Measurements from ENCODE around the gene PRLHR. TPM values are rescaled to one million over a fixed set of nuclear protein-coding genes. Genes with fewer than 3 reads are reported as not detected.

The PRLHR gene
- total RNA-seq, 2 experiments from 2014 or later: not detected

- no peaks in the 10 kb centered on the region for H3K9me3 Mint-ChIP-seq
- H3K4me1 Mint-ChIP-seq (ENCODE audit: low read depth): peaks cover 2% of the 10 kb centered on the region
- H3K36me3 Mint-ChIP-seq: no peaks in the 10 kb centered on the region
- H3K27ac Mint-ChIP-seq: no peak overlapping the region
- DNase-seq: peak; percentile 45
- H3K27me3 Mint-ChIP-seq: no peaks in the 10 kb centered on the region
- intact Hi-C loops (cut with micrococcal nuclease): loop anchor here (1.0 to 10.0 kb wide), 4 partner anchors 153 to 456 kb away; partner anchors contain the start of gene NANOS1
- ChIA-PET CTCF (interaction anchor here (0.5 to 8.2 kb wide), 30 partner anchors 9 to 282 kb away, joined by 3 to 103 read pairs (median 4); partner anchors contain the start of gene CACUL1), POLR2A (no interaction called here)
- no peak overlapping the region for H3K4me3 Mint-ChIP-seq
These were observed 27.1 kb downstream of the PRLHR start for GRCh38 chr10:118568327-118568848.

DNA sequence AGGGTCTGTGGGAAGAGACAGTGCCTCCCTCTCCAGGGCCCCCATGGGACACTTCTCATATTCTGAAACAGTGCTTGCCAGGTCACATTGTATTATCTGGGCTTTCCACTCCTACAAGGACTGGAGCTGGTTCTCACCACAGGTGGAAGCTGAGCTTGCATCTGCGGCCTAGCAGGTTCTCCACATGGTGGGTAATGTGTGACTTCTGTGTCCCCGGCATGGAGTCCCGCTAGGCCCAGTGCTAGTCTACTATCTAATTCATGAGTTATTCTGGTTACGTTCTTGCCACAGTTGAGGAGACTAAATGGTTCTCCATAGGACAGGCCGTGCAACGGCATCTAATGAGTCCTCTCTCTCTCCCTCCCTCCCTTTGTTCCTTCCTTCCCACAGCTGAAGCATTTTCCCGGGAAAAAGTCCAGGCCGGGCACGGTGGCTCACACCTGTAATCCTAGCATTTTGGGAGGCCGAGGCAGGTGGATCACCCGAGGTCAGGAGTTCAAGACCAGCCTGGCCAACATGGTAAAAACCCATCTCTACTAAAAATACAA, 27.7 kb downstream of the PRLHR start:
- H3K36me3 Mint-ChIP-seq: no peaks in the 10 kb centered on the region
- no peak for DNase-seq
- H3K27me3 Mint-ChIP-seq: peaks cover 2% of the 10 kb centered on the region
- POLR2A ChIA-PET: no interaction called here
- no peak overlapping the region for H3K27ac Mint-ChIP-seq
- peaks cover 2% of the 10 kb centered on the region for H3K4me1 Mint-ChIP-seq (ENCODE audit: low read depth)
- intact Hi-C loops (cut with micrococcal nuclease): loop anchor here (1.0 to 10.0 kb wide), 4 partner anchors 154 to 457 kb away; partner anchors contain the start of gene NANOS1
- CTCF ChIA-PET: interaction anchor here (0.9 to 8.2 kb wide), 16 partner anchors 10 to 283 kb away, joined by 3 to 103 read pairs (median 6); no protein-coding TSS in a partner anchor
- no peak overlapping the region for H3K4me3 Mint-ChIP-seq
- H3K9me3 Mint-ChIP-seq: no peaks in the 10 kb centered on the region

- Mint-ChIP-seq H3K27me3 (peaks cover 2% of the 10 kb centered on the region), H3K9me3 (peaks cover 2% of the 10 kb centered on the region), H3K36me3 (no peaks in the 10 kb centered on the region), H3K27ac (no peak overlapping the region), H3K4me3 (no peak overlapping the region), H3K4me1 (ENCODE audit: low read depth) (peaks cover 2% of the 10 kb centered on the region)
- ChIA-PET POLR2A (no interaction called here), CTCF (interaction anchor here (1.3 to 8.2 kb wide), 4 partner anchors 9 to 284 kb away, joined by 3 to 103 read pairs (median 8); no protein-coding TSS in a partner anchor)
- no peak for DNase-seq
- intact Hi-C loops (cut with micrococcal nuclease): loop anchor here (10.0 kb wide), 1 partner anchor 458 kb away; the partner anchor contains the start of gene NANOS1
These were observed 28.5 kb downstream of the PRLHR start for GRCh38 chr10:118566911-118567310.

- ChIA-PET CTCF (interaction anchor here (1.5 to 8.2 kb wide), 2 partner anchors 155 to 284 kb away, joined by 3 to 103 read pairs; no protein-coding TSS in a partner anchor), POLR2A (no interaction called here)
- Mint-ChIP-seq H3K9me3 (peaks cover 7% of the 10 kb centered on the region), H3K27me3 (peaks cover 2% of the 10 kb centered on the region), H3K27ac (no peak overlapping the region), H3K4me1 (ENCODE audit: low read depth) (peaks cover 2% of the 10 kb centered on the region), H3K4me3 (no peak overlapping the region), H3K36me3 (no peaks in the 10 kb centered on the region)
- intact Hi-C loops (cut with micrococcal nuclease): loop anchor here (10.0 kb wide), 1 partner anchor 459 kb away; the partner anchor contains the start of gene NANOS1
- DNase-seq: no peak
These were observed 30.0 kb downstream of the PRLHR start for GRCh38 chr10:118565301-118566075.

GRCh38 chr10:118564652-118565051, 30.8 kb downstream of the PRLHR start:
- Mint-ChIP-seq H3K36me3 (no peaks in the 10 kb centered on the region), H3K9me3 (peaks cover 9% of the 10 kb centered on the region), H3K4me3 (no peak overlapping the region), H3K27ac (no peak overlapping the region), H3K4me1 (ENCODE audit: low read depth) (peaks cover 2% of the 10 kb centered on the region), H3K27me3 (peaks cover 2% of the 10 kb centered on the region)
- intact Hi-C loops (cut with micrococcal nuclease): loop anchor here (10.0 kb wide), 1 partner anchor 460 kb away; the partner anchor contains the start of gene NANOS1
- ChIA-PET CTCF (interaction anchor here (1.5 to 8.2 kb wide), 2 partner anchors 156 to 285 kb away, joined by 3 to 103 read pairs; no protein-coding TSS in a partner anchor), POLR2A (no interaction called here)
- no peak for DNase-seq

GRCh38 chr10:118564114-118564513, 31.3 kb downstream of the PRLHR start:
- POLR2A ChIA-PET: no interaction called here
- Mint-ChIP-seq H3K36me3 (no peaks in the 10 kb centered on the region), H3K27me3 (peaks cover 2% of the 10 kb centered on the region), H3K9me3 (peaks cover 9% of the 10 kb centered on the region), H3K4me1 (ENCODE audit: low read depth) (peaks cover 2% of the 10 kb centered on the region), H3K4me3 (no peak overlapping the region), H3K27ac (no peak overlapping the region)
- DNase-seq: no peak
- CTCF ChIA-PET: interaction anchor here (1.5 to 8.2 kb wide), 2 partner anchors 156 to 286 kb away, joined by 3 to 103 read pairs; no protein-coding TSS in a partner anchor
- intact Hi-C loops (cut with micrococcal nuclease): loop anchor here (10.0 kb wide), 1 partner anchor 461 kb away; the partner anchor contains the start of gene NANOS1

DNA sequence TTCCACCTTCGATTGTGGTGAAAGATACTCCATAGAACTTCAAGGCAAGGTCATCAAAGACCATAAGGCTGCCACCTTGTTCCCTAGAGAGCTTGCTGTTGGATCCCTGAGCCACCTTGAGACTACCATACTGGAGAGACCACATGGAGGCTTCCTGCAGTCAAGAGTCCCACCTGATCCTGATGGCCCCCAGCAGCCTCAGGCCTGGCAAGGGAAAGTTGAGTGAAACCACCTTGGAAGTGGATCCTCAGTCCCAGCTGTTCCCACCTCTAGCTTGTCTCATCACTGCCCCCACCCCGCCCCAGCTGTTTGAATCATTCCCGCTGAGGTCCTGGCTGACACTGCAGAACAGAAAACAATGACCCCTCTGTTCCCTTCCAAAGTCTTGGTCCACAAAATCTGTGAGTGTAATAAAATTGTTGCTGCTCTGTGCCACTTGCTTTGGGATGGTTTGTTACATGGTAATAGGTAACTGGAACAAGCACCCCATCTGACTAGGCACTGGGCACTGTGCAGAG, 32.0 kb downstream of the PRLHR start:
- ChIA-PET POLR2A (no interaction called here), CTCF (interaction anchor here (0.6 to 8.2 kb wide), 2 partner anchors 34 to 157 kb away, joined by 3 to 103 read pairs; no protein-coding TSS in a partner anchor)
- Mint-ChIP-seq H3K4me3 (no peak overlapping the region), H3K9me3 (peaks cover 9% of the 10 kb centered on the region), H3K4me1 (ENCODE audit: low read depth) (peaks cover 2% of the 10 kb centered on the region), H3K27me3 (peaks cover 2% of the 10 kb centered on the region), H3K36me3 (no peaks in the 10 kb centered on the region), H3K27ac (no peak overlapping the region)
- intact Hi-C loops (cut with micrococcal nuclease): loop anchor here (10.0 kb wide), 1 partner anchor 461 kb away; the partner anchor contains the start of gene NANOS1
- no peak for DNase-seq

GRCh38 chr10:118562851-118563250, 32.6 kb downstream of the PRLHR start:
- intact Hi-C loops (cut with micrococcal nuclease): loop anchor here (10.0 kb wide), 1 partner anchor 462 kb away; the partner anchor contains the start of gene NANOS1
- Mint-ChIP-seq H3K9me3 (peaks cover 9% of the 10 kb centered on the region), H3K4me3 (no peak overlapping the region), H3K4me1 (ENCODE audit: low read depth) (peaks cover under 1% of the 10 kb centered on the region), H3K36me3 (no peaks in the 10 kb centered on the region), H3K27ac (no peak overlapping the region), H3K27me3 (peaks cover 4% of the 10 kb centered on the region)
- no peak for DNase-seq
- ChIA-PET CTCF (interaction anchor here (0.6 to 8.2 kb wide), 2 partner anchors 34 to 158 kb away, joined by 3 to 103 read pairs; no protein-coding TSS in a partner anchor), POLR2A (no interaction called here)

DNA sequence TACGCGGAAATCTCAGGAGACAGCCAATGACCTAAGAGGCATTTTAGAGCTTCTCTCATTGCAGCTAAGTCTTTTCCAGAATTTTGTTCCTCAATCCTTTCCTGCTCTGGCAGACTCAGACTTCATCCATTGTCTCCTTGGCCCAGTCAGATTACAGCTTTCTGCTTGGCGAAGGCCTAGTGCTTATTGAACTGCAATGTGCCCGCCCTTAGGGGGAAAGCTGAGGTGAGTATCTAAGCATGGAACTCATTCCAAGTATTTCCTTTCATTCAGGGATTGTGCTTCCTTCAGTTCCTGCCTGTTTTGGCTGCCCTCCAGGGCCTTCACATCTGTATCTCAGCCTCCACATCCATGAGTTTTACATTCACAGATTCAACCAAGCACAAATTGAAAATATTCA, 37.5 kb downstream of the PRLHR start:
- CTCF ChIA-PET: interaction anchor here (1.1 to 1.4 kb wide), 2 partner anchors 9 to 11 kb away, joined by 3 read pairs; no protein-coding TSS in a partner anchor
- H3K9me3 Mint-ChIP-seq: peaks cover 9% of the 10 kb centered on the region
- H3K36me3 Mint-ChIP-seq: no peaks in the 10 kb centered on the region
- intact Hi-C loops (cut with micrococcal nuclease): no loop called here
- DNase-seq: no peak
- H3K27ac Mint-ChIP-seq: no peak overlapping the region
- POLR2A ChIA-PET: no interaction called here
- peaks cover 11% of the 10 kb centered on the region for H3K27me3 Mint-ChIP-seq
- H3K4me1 Mint-ChIP-seq (ENCODE audit: low read depth): no peaks in the 10 kb centered on the region
- no peak overlapping the region for H3K4me3 Mint-ChIP-seq

GRCh38 chr10:118551535-118552100, 43.8 kb downstream of the PRLHR start:
- intact Hi-C loops (cut with micrococcal nuclease): no loop called here
- POLR2A ChIA-PET: no interaction called here
- H3K4me3 Mint-ChIP-seq: no peak overlapping the region

DNA sequence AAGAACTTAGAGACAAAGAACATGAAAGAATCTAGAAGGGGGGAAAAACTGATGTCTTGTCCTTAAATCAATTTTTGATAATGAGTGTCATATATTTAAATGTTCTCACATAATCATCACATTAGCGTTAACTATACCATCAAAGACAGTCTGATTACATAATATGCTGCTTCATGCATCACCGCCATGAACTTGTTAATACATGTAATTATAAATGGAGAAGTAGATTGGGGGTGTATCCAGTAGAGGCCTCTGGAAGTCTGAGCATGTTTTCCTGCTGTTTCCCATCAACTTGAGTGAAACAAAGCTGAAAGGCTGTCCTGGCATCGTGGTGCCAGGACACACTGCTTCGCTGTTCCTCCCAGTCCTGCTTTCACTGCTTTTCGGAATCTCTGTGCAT, 48.2 kb downstream of the PRLHR start:
- intact Hi-C loops (cut with micrococcal nuclease): no loop called here
- H3K4me3 Mint-ChIP-seq: no peak overlapping the region
- no peak overlapping the region for H3K27ac Mint-ChIP-seq
- CTCF ChIA-PET: no interaction called here
- peaks cover 37% of the 10 kb centered on the region for H3K27me3 Mint-ChIP-seq
- H3K4me1 Mint-ChIP-seq (ENCODE audit: low read depth): no peaks in the 10 kb centered on the region
- H3K36me3 Mint-ChIP-seq: no peaks in the 10 kb centered on the region
- POLR2A ChIA-PET: no interaction called here
- no peaks in the 10 kb centered on the region for H3K9me3 Mint-ChIP-seq
- no peak for DNase-seq

More at GRCh38 chr10:118551535-118552100, 43.8 kb downstream of the PRLHR start:
- CTCF ChIA-PET: interaction anchor here (0.9 kb wide), 1 partner anchor 92 kb away, joined by 3 read pairs; no protein-coding TSS in a partner anchor
- H3K36me3 Mint-ChIP-seq: no peaks in the 10 kb centered on the region
- H3K9me3 Mint-ChIP-seq: no peaks in the 10 kb centered on the region
- H3K27ac Mint-ChIP-seq: no peak overlapping the region
- DNase-seq: no peak
- H3K4me1 Mint-ChIP-seq (ENCODE audit: low read depth): no peaks in the 10 kb centered on the region
- H3K27me3 Mint-ChIP-seq: peaks cover 24% of the 10 kb centered on the region

Measured in activated CD4-positive, alpha-beta memory T cell treated with anti-CD3 and anti-CD28 coated beads for 36 hours (primary cell).